Activated T-cell treated with anti-CD3 and anti-CD28 coated beads for 4 hours (primary cell): ENCODE results near the gene PDLIM5.
"Not testable (repeated sequence)": the region's sequence is repeated elsewhere in the genome, so short reads cannot be mapped to it uniquely, and the experiment has no call there.

Experiments
- DNase-seq: peaks from one replicate; pipeline ENCODE4 v3.0.0-alpha.2; 2020

PDLIM5 gene

GRCh38 chr4:94615451-94615850 is 163.7 kb downstream of the PDLIM5 start:
- DNase-seq: no peak

- DNase-seq: no peak
Measured at GRCh38 chr4:94621491-94622080, 169.8 kb downstream of the PDLIM5 start.

DNA sequence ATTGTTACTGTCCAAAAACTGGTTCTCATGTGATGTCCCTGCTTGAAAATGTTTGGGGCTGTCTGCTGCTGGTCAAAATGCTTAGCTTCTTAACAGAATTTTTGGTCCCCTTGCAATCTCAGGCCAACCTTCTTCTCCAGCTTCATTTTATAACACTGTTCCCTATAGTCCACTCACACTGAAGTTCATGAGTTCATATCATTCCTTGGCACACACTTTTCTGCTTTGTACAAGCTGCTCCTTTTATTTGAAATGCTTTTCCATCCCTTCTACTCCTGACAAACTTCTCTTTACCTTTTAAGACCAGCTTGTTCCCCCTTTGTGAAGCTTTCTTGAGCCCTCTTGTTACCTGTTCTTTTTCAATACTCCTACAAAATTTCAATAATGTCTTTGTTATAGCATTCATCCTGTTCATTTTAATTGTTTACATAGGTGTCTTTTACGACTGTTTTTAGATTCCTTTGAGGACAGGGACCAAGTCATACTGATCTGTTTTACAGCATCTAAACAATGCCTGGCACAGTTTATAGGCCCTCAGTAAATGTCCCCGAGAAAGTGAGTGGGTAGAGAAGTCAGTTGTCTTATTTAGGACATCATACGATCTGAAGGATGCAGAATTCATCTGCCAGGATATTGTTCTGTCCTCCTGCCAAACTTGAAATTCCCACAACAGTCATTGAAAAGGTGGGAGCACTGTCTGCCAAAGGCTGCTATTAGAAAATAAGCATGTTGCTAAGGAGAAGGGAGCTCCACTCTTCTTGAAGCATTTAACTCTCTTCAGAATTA is 171.6 kb downstream of the PDLIM5 start:
- DNase-seq: no peak

- DNase-seq: no peak
Measured at GRCh38 chr4:94626942-94627341, 175.2 kb downstream of the PDLIM5 start.

GRCh38 chr4:94629058-94629457 is 177.3 kb downstream of the PDLIM5 start:
- not testable (repeated sequence) for DNase-seq

DNA sequence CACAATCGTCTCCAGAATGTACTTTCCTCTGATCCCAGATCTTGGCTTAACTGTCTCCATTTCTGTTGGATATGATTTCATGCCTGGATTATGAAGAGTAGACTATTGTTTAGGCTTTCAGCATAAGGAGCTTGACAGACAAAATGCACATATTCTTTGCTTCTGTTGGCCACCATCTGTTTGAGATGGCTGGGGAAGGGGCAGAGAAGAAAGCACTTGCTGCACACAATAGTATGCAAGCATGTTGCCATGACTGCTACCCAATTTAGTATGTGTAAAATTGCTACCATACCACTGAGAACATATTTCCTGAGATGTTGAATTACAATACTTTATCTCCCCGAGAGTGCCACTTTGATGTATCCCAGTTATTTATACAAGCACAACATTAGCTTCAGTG is 178.1 kb downstream of the PDLIM5 start:
- no peak for DNase-seq

GRCh38 chr4:94634271-94634670 is 182.5 kb downstream of the PDLIM5 start:
- no peak for DNase-seq

GRCh38 chr4:94635177-94635576 is 183.4 kb downstream of the PDLIM5 start:
- no peak for DNase-seq

DNA sequence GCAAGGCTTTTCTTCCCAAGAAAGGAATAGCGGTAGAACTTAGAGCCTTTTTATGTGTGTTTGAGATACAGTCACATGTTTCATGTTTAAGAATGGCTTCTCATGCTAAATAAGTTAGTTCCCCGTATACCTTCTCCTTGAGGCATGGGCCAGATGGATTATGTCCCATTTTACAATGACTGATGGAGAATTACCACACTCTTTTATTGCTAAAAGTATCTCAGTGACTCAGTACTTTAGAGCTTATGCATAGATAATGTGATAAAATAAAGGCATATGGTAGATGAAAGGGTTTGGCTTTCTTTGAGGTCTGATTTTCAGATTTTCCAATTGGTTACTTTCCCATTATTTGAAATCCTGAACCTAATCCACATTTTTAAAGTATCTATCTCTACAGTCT is 184.3 kb downstream of the PDLIM5 start:
- no peak for DNase-seq

DNA sequence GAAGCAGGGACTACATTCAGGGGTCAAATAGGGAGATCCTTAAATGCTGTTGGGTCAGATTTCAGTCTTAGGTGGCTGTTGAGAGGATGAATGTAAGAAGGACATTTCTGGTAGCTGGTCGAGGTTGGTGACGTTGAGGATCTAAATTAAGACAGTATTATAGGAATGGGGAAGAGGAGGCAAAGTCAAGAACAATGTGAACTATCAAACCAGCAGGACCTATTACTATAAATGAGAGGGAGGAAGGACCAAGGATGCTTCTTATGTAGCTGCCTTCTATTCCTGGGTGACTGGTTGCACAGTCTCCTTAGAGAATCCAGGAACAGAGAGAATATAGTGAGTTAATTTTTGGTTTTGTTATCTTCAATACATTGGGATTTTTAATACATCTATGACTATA is 187.6 kb downstream of the PDLIM5 start:
- no peak for DNase-seq

DNA sequence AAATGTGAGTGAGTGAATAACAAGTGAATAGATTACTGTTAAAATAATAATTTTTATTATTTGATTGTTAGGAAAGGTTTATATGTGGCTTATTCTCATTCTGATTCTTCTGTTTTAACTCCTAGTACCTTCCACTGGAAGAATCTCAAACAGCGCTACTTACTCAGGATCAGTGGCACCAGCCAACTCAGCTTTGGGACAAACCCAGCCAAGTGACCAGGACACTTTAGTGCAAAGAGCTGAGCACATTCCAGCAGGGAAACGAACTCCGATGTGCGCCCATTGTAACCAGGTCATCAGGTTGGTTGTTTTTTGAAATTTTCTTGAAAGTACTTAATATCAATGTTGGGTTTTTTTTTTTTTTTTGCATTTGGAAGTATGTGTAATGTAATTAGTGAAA is 188.4 kb downstream of the PDLIM5 start:
- DNase-seq: no peak

DNA sequence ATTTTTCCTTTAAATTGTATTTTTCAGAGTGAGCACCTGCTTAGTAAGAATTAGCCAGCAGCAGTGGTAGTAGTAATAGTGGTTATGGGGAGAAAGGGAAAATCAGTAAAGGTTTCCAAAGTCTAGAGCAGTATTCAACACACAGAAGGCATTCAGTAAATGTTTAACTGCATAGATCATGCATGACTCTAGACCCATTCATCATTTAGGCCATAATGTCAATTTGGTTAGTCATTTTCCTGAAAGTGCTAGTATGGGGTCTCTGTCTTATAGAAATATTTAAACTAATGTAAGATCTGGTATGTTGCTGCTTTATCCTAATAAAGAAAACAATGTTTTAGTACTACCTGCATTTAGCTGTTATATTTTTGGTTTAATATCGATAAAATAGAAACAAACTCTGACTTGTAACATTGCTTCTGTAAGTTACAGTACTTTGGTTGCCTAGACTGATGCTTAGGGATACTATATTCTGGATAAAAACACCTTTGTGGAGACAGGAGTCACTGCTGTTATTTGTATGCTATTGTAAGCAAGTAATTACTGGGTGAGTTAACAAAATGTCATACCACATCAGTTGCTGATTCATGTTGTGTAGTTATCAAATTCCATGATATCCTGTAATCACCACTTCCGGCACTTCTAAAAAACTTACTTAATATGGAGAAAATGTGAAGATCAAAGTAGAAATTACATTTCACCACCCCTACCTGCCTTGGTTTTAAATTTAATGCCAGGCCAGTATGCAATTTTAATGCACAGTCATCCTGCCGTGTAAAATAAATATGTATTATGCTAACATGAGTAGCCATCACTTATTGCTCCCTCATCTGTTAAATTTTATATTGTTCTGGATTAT is 190.2 kb downstream of the PDLIM5 start:
- no peak for DNase-seq

GRCh38 chr4:94642561-94642866 is 190.8 kb downstream of the PDLIM5 start:
- no peak for DNase-seq

DNA sequence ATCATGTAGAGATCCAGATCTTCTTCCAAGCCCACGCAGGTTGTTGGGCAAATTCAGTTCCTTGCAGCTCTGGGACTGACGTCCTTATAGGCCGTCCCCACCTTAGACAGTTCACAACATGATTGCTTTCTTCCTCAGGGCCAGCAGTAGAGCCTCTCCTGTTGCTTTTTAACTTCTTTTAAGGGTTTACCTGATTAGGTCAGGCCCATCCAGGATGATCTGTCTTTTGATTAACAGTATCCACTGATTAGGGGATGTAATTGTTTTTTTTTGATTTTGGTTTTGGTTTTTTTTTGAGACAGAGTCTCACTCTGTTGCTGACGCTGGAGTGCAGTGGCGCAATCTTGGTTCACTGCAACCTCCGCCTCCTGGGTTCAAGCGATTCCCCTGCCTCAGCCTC is 197.0 kb downstream of the PDLIM5 start:
- DNase-seq: no peak

- DNase-seq: no peak
Measured at GRCh38 chr4:94649381-94650133, 197.8 kb downstream of the PDLIM5 start.

DNA sequence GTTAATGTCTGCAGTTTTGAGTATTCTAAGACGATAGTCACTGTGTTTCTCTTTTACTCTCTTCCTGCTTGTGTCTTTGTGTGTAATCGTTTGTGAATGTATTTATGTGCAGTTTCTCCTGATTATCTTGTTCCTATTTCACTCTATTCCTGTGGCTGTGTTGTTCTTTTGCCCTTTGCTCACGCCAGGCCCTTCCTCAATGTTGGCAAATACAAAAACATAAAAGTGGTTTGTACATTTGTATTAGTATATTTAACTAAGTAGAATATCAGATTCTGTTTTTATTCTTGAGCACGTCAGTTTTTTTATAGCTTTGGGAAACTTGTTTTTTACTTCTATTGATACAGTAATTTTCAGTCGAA is 198.4 kb downstream of the PDLIM5 start:
- DNase-seq: no peak

DNA sequence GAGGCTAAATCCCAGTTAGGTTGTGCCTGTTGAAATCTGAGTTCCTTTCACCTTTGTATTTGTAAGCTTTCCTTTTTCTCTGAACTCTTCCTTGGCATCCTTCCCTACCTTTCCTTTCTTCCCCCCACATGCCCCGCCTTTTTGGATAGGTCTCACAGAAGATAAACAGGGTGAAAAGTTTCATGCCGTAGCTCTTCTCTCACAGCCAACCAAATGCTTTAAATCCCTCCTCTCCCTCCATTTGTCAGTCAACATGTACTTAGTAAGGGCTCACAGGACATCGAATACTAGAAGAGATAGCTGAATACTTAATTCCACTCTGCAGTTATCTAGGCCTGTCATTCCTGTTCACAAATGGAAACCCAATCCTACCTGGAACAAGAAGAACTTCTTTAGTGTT is 198.9 kb downstream of the PDLIM5 start:
- no peak for DNase-seq

DNA sequence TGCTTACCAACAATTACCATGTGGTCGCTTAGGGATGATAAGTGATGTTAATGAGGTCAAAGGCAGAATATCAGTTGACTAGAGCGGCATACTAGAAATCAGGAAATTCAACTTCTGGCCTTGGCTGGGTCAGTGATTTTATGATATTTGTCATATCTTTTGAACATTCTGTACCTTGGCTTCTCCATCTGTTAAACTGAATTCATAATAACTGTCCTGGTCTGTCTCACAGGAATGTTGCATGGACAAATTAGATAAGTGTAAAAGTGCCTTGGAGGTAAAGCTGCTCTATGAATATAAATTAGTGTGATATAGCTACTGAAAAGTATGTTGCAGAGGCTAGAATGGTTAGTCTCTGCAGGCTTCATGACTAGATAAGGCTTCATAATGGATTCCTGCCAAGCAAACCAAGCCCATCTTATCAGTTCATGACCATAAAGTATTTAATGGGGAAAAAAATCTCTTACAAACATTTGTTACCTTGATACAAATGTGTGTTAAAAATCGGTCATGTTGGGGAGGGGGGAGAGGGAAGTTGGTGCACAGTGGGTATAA is 201.4 kb downstream of the PDLIM5 start:
- DNase-seq: no peak

- DNase-seq: no peak
Measured at GRCh38 chr4:94653984-94654609, 202.4 kb downstream of the PDLIM5 start.

DNA sequence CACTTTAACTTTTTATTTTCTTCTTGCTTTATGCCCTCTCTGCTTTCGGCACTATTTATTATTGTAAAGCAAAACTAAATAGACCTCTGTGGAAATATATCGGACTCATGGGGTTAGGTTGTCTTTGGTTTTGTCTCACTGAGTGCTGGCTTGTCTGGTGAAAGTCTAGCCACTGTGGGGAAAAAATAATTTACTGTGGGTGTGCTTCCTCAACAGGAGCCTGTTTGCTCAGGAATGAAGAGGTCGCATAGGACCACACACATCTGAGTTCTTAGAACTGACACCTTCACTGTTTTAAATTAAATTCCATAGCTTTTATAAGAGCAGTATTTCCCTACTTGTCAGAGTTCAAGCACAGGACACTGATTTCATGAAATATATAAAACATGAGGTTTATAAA is 203.0 kb downstream of the PDLIM5 start:
- no peak for DNase-seq

DNA sequence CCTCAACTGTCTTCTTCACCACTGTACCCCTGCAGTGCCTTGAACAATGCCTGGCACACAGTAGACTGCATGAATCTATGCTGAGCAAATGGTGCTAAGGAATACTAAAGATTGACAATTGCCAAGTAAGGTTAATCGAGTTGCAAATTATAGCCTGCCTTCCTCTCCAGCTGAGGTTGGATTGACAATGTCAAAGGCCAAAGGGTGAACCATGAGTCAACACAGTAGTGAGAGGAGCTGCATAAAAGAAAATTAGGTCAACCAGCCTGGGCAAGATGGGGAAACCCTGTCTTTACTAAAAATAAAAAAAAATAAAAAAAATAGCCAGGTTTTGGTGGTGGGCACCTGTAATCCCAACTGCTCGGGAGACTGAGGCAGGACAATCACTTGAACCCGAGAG is 208.9 kb downstream of the PDLIM5 start:
- no peak for DNase-seq

GRCh38 chr4:94665021-94665420 is 213.3 kb downstream of the PDLIM5 start:
- DNase-seq: not testable (repeated sequence)
